Fibroblast of gingiva (primary cell): ENCODE data around the gene ICOSLG.
"Not testable (repeated sequence)": the region's sequence is repeated elsewhere in the genome, so short reads cannot be mapped to it uniquely, and the experiment has no call there.

Experiments used
- DNase-seq: peaks from one replicate; pipeline ENCODE4 v3.0.0-alpha.2; 2011; ENCODE audit warnings: low read depth

The ICOSLG gene

GRCh38 chr21:44240842-44241241, at the start of gene ICOSLG:
ICOSLG (minus strand) TSS chr21:44240943; CDS start chr21:44240817, 126 bp downstream.
- not testable (repeated sequence) for DNase-seq

GRCh38 chr21:44289381-44290010, 48.8 kb upstream of the ICOSLG start:
- DNase-seq, result no peak

GRCh38 chr21:44288251-44289110, 47.7 kb upstream of the ICOSLG start:
- DNase-seq, result no peak

- DNase-seq, result no peak
Measured at GRCh38 chr21:44286716-44287632, 46.2 kb upstream of the ICOSLG start.

- DNase-seq, result no peak
Measured at GRCh38 chr21:44286086-44286715, 45.5 kb upstream of the ICOSLG start.

- DNase-seq, result no peak
Measured at GRCh38 chr21:44285138-44285992, 44.6 kb upstream of the ICOSLG start, which contains the start of gene AIRE. AIRE (plus strand) TSS chr21:44285876; CDS start chr21:44286007, 131 bp downstream.

GRCh38 chr21:44283948-44284347, 43.2 kb upstream of the ICOSLG start:
- no peak for DNase-seq

- DNase-seq, result not testable (repeated sequence)
Measured at GRCh38 chr21:44283211-44283785, 42.6 kb upstream of the ICOSLG start.

GRCh38 chr21:44282370-44282769, 41.6 kb upstream of the ICOSLG start:
- DNase-seq, result no peak

- no peak for DNase-seq
Measured at GRCh38 chr21:44281801-44282200, 41.1 kb upstream of the ICOSLG start.

GRCh38 chr21:44279354-44280260, 38.9 kb upstream of the ICOSLG start:
- no peak for DNase-seq

- DNase-seq, result no peak
Measured at GRCh38 chr21:44275041-44275440, 34.3 kb upstream of the ICOSLG start.

- no peak for DNase-seq
Measured at GRCh38 chr21:44273046-44273445, 32.3 kb upstream of the ICOSLG start.

GRCh38 chr21:44272284-44272858, 31.6 kb upstream of the ICOSLG start:
- no peak for DNase-seq

GRCh38 chr21:44271558-44272283, 31.0 kb upstream of the ICOSLG start:
- no peak for DNase-seq

- no peak for DNase-seq
Measured at GRCh38 chr21:44269090-44269489, 28.3 kb upstream of the ICOSLG start.

- DNase-seq, result no peak
Measured at GRCh38 chr21:44267655-44268142, 27.0 kb upstream of the ICOSLG start.

- no peak for DNase-seq
Measured at GRCh38 chr21:44265734-44266270, 25.1 kb upstream of the ICOSLG start.
